Upper lobe of left lung (tissue), 4 donors: Measurements from ENCODE around the gene ITPR2.

Source experiments
- CTCF ChIP-seq, 6 experiments: fragments of 450-650 bp in 4 of 6; fragments of 200-600 bp in 2 of 6; sonication (generic) in 2 of 6; IDR thresholded peaks; one replicate each; pipeline ENCODE4 v1.5.1; 2016 to 2019; ENCODE audit warnings: antibody characterized with exemption in 6 of 6
- EP300 ChIP-seq, 4 donors: sonication (generic); formaldehyde crosslinking; IDR thresholded peaks; one replicate each; pipeline ENCODE4 v1.5.1; 2017; ENCODE audit warnings: antibody characterized with exemption in 4 of 4, control low read depth in 2 of 4
- POLR2A ChIP-seq, 4 donors: fragments of 450-650 bp; IDR thresholded peaks; one replicate each; pipeline ENCODE4 v1.5.1; 2016 to 2017; ENCODE audit warnings: antibody characterized with exemption in 4 of 4, mild to moderate bottlenecking in 2 of 4
- POLR2AphosphoS5 ChIP-seq, 2 donors: sonication (generic); formaldehyde crosslinking; IDR thresholded peaks; one replicate each; pipeline ENCODE4 v1.5.1; 2017; ENCODE audit warnings: antibody characterized with exemption in 2 of 2

GRCh38 chr12:26633591-26634210, 199.3 kb downstream of the ITPR2 start:
- TF ChIP-seq CTCF (IDR thresholded peaks at IDR 0.05) (no peak), POLR2A (IDR thresholded peaks at IDR 0.05) (no peak), EP300 (IDR thresholded peaks at IDR 0.05) (no peak), POLR2AphosphoS5 (IDR thresholded peaks at IDR 0.05) (no peak)
